Muscle layer of colon (tissue), 2 donors: ENCODE results near the gene RAB5B.
A peak's percentile ranks its signal among the peaks of the same experiment; 100 is the strongest.
"Not testable (repeated sequence)": the region's sequence is repeated elsewhere in the genome, so short reads cannot be mapped to it uniquely, and the experiment has no call there.

ENCODE experiments used
- H3K27ac ChIP-seq: one replicate; pipeline ENCODE4 v1.7.0; 2013; ENCODE audit warnings: low read depth, mild to moderate bottlenecking, low read length, moderate library complexity
- H3K27me3 ChIP-seq, 2 donors: one replicate each; pipeline ENCODE4 v1.7.0; 2013; ENCODE audit warnings: low read length in 2 of 2, mild to moderate bottlenecking in 2 of 2; ENCODE audit not compliant: insufficient read depth in 2 of 2, control insufficient read depth in 1 of 2
- H3K36me3 ChIP-seq: one replicate; pipeline ENCODE4 v1.7.0; 2013; ENCODE audit warnings: mild to moderate bottlenecking, low read length; ENCODE audit not compliant: insufficient read depth
- H3K4me1 ChIP-seq: one replicate; pipeline ENCODE4 v1.7.0; 2013; ENCODE audit warnings: mild to moderate bottlenecking, low read length; ENCODE audit not compliant: insufficient read depth
- H3K4me3 ChIP-seq, 2 donors: one replicate each; pipeline ENCODE4 v1.7.0; 2013; ENCODE audit warnings: low read length in 2 of 2, low read depth in 1 of 2, mild to moderate bottlenecking in 1 of 2, moderate library complexity in 1 of 2
- H3K9ac ChIP-seq: one replicate; pipeline ENCODE4 v1.7.0; 2013; ENCODE audit warnings: low read length
- H3K9me3 ChIP-seq: one replicate; pipeline ENCODE4 v1.7.0; 2013; ENCODE audit warnings: mild to moderate bottlenecking, low read length
- donor health status: abdominal sarcoma.
- donor health status: Adenocarcinoma of cecum.

RAB5B gene

DNA sequence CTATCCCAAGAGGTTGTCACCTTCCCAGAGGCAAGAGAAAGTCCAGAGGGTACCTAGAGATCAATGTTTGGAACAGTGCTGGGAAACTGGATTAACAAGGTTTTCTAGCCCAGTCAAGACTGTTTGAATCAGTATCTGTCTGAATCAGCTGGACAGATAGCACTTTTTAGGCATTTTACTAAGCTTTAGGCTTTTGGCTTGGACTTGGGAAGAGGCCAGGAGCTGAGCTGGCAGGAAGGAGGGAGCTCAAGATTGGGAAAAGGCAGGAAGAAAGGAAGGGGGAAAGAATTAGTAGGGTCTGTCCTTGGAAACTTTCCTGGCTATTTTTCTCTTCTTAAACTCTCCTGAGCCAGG, 55.3 kb downstream of the RAB5B start:
- Histone ChIP-seq H3K4me1 (no peaks in the 10 kb centered on the region), H3K4me3 (no peak overlapping the region), H3K36me3 (peaks cover 55% of the 10 kb centered on the region), H3K9me3 (no peaks in the 10 kb centered on the region), H3K27ac (no peak overlapping the region), H3K27me3 (no peaks in the 10 kb centered on the region), H3K9ac (no peak overlapping the region)

DNA sequence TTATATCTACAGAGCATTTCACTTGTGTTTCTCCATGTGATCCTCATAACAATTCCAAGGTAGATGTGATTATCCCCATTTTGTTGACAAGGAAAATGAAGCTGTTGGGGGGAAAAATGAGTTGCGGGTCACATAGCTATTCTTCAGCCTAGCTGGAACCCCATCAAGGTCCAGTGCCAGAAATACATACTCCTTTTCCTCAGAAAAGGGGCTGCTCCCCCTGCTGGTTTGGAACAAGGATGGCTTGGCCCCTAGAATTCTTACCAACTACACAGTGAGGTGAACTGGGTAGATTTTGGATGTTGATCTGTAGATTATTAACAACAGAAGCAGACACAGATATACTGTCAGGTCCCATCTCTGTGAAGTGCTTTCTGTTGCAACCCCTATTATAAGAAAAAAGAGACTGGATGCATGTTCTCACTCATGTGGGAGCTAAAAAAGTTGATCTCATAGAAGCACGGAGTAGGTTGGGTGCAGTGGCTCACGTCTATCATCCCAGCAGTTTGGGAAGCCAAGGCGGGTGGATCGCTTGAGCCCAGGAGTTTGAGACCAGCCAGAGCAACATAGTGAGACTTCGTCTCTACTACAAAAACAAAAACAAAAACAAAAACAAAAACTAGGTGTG, 55.9 kb downstream of the RAB5B start:
- no peak overlapping the region for H3K9ac ChIP-seq
- peaks cover 55% of the 10 kb centered on the region for H3K36me3 ChIP-seq
- no peak overlapping the region for H3K4me3 ChIP-seq
- no peaks in the 10 kb centered on the region for H3K9me3 ChIP-seq
- no peaks in the 10 kb centered on the region for H3K27me3 ChIP-seq
- H3K4me1 ChIP-seq, result no peaks in the 10 kb centered on the region
- no peak overlapping the region for H3K27ac ChIP-seq

DNA sequence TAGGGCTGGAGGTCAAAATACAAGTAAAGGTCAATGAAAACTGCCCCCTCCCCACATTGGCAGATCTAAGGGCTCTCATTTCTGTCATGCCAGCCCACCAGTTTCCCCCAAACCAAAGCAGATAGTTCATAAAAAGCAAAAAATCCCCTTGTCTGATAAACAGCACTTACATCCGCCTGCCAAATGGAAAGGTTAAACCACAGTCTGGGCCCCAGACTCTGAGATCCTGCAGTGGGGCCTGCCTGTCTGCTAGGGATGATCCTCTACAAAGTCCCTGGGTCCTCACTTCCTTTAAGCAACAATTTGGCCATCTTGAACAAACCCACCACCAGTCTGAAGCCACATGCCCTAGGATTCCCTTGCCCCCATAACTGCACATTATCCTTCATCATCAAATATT, 58.1 kb downstream of the RAB5B start:
- no peak overlapping the region for H3K4me3 ChIP-seq
- H3K27me3 ChIP-seq, result no peaks in the 10 kb centered on the region
- H3K36me3 ChIP-seq, result peaks cover 59% of the 10 kb centered on the region
- no peaks in the 10 kb centered on the region for H3K4me1 ChIP-seq
- no peak overlapping the region for H3K27ac ChIP-seq
- no peak overlapping the region for H3K9ac ChIP-seq
- no peaks in the 10 kb centered on the region for H3K9me3 ChIP-seq

GRCh38 chr12:56034586-56035332, 60.9 kb downstream of the RAB5B start:
- no peak overlapping the region for H3K4me3 ChIP-seq
- H3K4me1 ChIP-seq, result no peaks in the 10 kb centered on the region
- H3K9ac ChIP-seq, result no peak overlapping the region
- H3K36me3 ChIP-seq, result peaks cover 49% of the 10 kb centered on the region
- no peaks in the 10 kb centered on the region for H3K9me3 ChIP-seq
- no peaks in the 10 kb centered on the region for H3K27me3 ChIP-seq
- H3K27ac ChIP-seq, result no peak overlapping the region

GRCh38 chr12:56037161-56037560, 63.3 kb downstream of the RAB5B start:
- peaks cover 41% of the 10 kb centered on the region for H3K36me3 ChIP-seq

DNA sequence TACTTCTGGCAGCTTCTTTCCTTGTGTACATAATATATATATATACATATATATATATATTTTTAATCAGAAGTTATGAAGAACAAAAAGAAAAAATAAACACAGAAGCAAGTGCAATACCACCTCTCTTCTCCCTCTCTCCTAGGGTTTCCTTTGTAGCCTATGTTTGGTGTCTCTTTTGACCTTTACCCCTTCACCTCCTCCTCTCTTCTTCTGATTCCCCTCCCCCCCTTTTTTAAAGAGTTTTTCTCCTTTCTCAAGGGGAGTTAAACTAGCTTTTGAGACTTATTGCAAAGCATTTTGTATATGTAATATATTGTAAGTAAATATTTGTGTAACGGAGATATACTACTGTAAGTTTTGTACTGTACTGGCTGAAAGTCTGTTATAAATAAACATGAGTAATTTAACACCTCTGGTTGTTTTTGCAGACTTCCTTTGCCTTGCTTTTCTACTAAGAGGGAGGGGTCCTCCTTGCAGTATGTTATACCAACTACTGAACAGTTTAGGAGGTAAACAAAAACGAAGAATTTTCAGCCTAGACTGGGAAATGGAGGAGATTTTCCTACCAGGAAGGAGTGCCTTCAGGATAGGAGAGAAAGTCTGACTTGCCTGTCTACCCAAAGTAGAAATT, 64.3 kb downstream of the RAB5B start:
- Histone ChIP-seq H3K4me3 (no peak overlapping the region), H3K4me1 (peaks cover 12% of the 10 kb centered on the region), H3K27ac (no peak overlapping the region), H3K27me3 (no peaks in the 10 kb centered on the region), H3K36me3 (peaks cover 35% of the 10 kb centered on the region), H3K9me3 (no peaks in the 10 kb centered on the region), H3K9ac (no peak overlapping the region)

More at GRCh38 chr12:56037161-56037560, 63.3 kb downstream of the RAB5B start:
- Histone ChIP-seq H3K4me3 (no peak overlapping the region), H3K4me1 (peaks cover 6% of the 10 kb centered on the region), H3K27me3 (no peaks in the 10 kb centered on the region), H3K27ac (no peak overlapping the region), H3K9ac (no peak overlapping the region), H3K9me3 (no peaks in the 10 kb centered on the region)

DNA sequence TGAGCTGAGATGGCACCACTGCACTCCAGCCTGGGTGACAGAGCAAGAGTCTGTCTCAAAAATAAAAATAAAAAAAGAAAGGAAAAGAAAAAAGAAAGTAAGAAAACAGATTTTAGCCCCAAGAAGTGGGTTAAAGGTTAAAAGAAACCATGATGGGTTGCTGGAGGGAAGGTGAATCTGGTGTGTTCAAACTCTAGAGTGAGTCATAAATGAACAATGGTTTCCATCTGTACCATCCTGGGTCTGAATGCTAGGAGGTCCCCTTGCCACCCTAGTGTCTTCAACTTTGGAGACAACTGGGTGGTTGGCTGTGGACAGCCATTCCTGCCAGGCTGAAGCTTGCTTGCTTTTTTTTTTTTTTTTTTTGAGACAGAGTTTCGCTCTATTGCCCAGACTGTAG, 66.3 kb downstream of the RAB5B start:
- H3K36me3 ChIP-seq, result peaks cover 47% of the 10 kb centered on the region
- H3K27me3 ChIP-seq, result no peaks in the 10 kb centered on the region
- no peak overlapping the region for H3K27ac ChIP-seq
- H3K9me3 ChIP-seq, result no peaks in the 10 kb centered on the region
- H3K4me1 ChIP-seq, result peaks cover 16% of the 10 kb centered on the region
- no peak overlapping the region for H3K4me3 ChIP-seq
- no peak overlapping the region for H3K9ac ChIP-seq

DNA sequence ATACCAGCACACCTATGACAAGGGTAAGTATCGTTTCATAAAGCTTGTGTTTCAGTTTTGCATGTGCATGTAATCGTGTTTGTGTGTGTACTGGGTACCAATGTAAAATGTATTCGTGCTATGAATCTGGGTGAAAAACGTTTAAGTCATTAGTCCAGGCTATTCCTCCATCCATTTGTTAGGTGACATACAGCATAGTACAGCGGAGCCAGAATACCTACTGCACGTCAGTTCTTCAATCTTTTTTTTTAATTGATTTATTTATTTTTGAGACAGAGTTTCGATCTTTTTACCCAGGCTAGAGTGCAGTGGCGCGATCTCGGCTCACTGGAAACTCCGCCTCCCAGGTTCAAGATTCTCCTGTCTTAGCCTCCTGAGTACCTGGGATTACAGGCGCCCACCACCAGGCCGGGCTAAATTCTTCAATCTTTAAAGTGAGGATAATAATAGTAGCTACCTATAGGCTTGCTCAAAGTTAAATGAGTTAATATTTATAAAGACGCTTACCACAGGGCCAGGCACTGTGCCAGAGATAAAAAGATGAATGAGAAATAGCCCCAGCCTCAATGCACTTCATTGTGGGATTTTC, 67.2 kb downstream of the RAB5B start:
- Histone ChIP-seq H3K27me3 (no peaks in the 10 kb centered on the region), H3K36me3 (peaks cover 45% of the 10 kb centered on the region), H3K9me3 (no peaks in the 10 kb centered on the region), H3K4me3 (peak overlapping the region in 1 of 2 donors; percentile 94), H3K27ac (peak overlapping the region; percentile 54), H3K4me1 (peaks cover 16% of the 10 kb centered on the region), H3K9ac (peak overlapping the region; percentile 50)

GRCh38 chr12:56041552-56042429, 67.9 kb downstream of the RAB5B start, which contains the start of gene RPS26:
Gene RPS26, plus strand, starts transcription at chr12:56041918. Its CDS starts 249 bp downstream, at chr12:56042167.
- Histone ChIP-seq H3K36me3 (peaks cover 38% of the 10 kb centered on the region), H3K4me3 (peak within 1 kb of the TSS; percentile 63 to 94), H3K4me1 (peaks cover 16% of the 10 kb centered on the region), H3K9ac (peak within 1 kb of the TSS; percentile 92), H3K9me3 (no peaks in the 10 kb centered on the region), H3K27me3 (no peaks in the 10 kb centered on the region), H3K27ac (peak within 1 kb of the TSS; percentile 99)

GRCh38 chr12:56042430-56042813, 68.5 kb downstream of the RAB5B start:
- H3K9ac ChIP-seq, result peak overlapping the region; percentile 92
- H3K27ac ChIP-seq, result peak overlapping the region; percentile 99
- peak overlapping the region; percentile 63 to 94 for H3K4me3 ChIP-seq
- not testable (repeated sequence) for H3K27me3 ChIP-seq, H3K9me3 ChIP-seq
- peaks cover 21% of the 10 kb centered on the region for H3K4me1 ChIP-seq
- peaks cover 32% of the 10 kb centered on the region for H3K36me3 ChIP-seq

DNA sequence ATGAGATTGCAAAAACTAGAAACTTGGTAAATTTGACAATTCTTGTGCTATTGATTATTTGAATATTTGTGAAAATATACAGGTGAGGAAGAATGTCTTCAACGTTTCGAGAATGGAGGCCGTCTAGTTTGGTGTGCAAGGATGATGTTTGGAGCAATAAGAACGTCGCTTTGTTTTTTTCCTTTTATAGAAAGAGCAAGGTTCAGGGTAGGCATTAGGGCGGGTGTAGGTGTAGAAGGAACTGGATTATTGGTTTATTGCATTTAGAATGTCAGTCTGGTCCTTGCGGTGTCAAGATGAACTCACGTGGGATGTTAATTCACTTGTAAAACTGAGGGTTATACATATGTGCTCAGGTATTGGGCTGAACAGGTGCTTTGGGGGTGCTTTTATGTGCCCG, 69.0 kb downstream of the RAB5B start:
- peaks cover 29% of the 10 kb centered on the region for H3K36me3 ChIP-seq
- no peaks in the 10 kb centered on the region for H3K9me3 ChIP-seq
- no peaks in the 10 kb centered on the region for H3K27me3 ChIP-seq
- peak overlapping the region; percentile 92 for H3K9ac ChIP-seq
- peak overlapping the region; percentile 63 to 94 for H3K4me3 ChIP-seq
- peak overlapping the region; percentile 99 for H3K27ac ChIP-seq
- peaks cover 21% of the 10 kb centered on the region for H3K4me1 ChIP-seq
